GM19193 (cell line): Measurements from ENCODE around the gene ACBD3.
A peak's percentile ranks its signal among the peaks of the same experiment; 100 is the strongest.

Experiments used
- POLR2A ChIP-seq: IDR thresholded peaks from 4 replicates; pipeline ENCODE4 v1.6.1; 2011; ENCODE audit not compliant: insufficient read depth, insufficient read length; ENCODE audit errors: extremely low read depth

ACBD3 gene

GRCh38 chr1:226186124-226187018, at the start of gene ACBD3:
ACBD3 (minus strand) TSS chr1:226186741; CDS start chr1:226186675, 66 bp downstream.
- peak; percentile 94 for TF ChIP-seq POLR2A

GRCh38 chr1:226233806-226234205, 47.3 kb upstream of the ACBD3 start:
- TF ChIP-seq POLR2A: no peak

- TF ChIP-seq POLR2A: no peak
These were observed 46.8 kb upstream of the ACBD3 start for GRCh38 chr1:226233293-226233692.

GRCh38 chr1:226226601-226227000, 40.1 kb upstream of the ACBD3 start:
- TF ChIP-seq POLR2A: no peak

- no peak for TF ChIP-seq POLR2A
These were observed 37.3 kb upstream of the ACBD3 start for GRCh38 chr1:226223786-226224244.

- TF ChIP-seq POLR2A: no peak
These were observed 36.7 kb upstream of the ACBD3 start, which contains the start of gene MIXL1 for GRCh38 chr1:226223157-226223785. MIXL1 (plus strand) TSS chr1:226223664; CDS start chr1:226223682, 18 bp downstream.

- no peak for TF ChIP-seq POLR2A
These were observed 36.1 kb upstream of the ACBD3 start for GRCh38 chr1:226222686-226223085.

GRCh38 chr1:226220473-226221189, 34.1 kb upstream of the ACBD3 start:
- no peak for TF ChIP-seq POLR2A

- TF ChIP-seq POLR2A: no peak
These were observed 30.7 kb upstream of the ACBD3 start for GRCh38 chr1:226217273-226217672.

- TF ChIP-seq POLR2A: no peak
These were observed 29.5 kb upstream of the ACBD3 start for GRCh38 chr1:226216056-226216455.

GRCh38 chr1:226215239-226215638, 28.7 kb upstream of the ACBD3 start:
- no peak for TF ChIP-seq POLR2A

GRCh38 chr1:226212545-226212944, 26.0 kb upstream of the ACBD3 start:
- no peak for TF ChIP-seq POLR2A

GRCh38 chr1:226211181-226211821, 24.8 kb upstream of the ACBD3 start:
- TF ChIP-seq POLR2A: no peak

- no peak for TF ChIP-seq POLR2A
These were observed 24.1 kb upstream of the ACBD3 start for GRCh38 chr1:226210571-226211176.
